K562 (cell line): ENCODE data around the gene PDZK1IP1. TPM values are rescaled to one million over a fixed set of nuclear protein-coding genes. Genes with fewer than 3 reads are reported as not detected.
A peak's percentile ranks its signal among the peaks of the same experiment; 100 is the strongest.

Experiments
- CBX3 ChIP-seq, 2 experiments: IDR thresholded peaks; 1 replicate in 1 of 2; 2 replicates in 1 of 2; pipeline ENCODE4 v1.6.1; 2012; ENCODE audit warnings: inconsistent platforms in 2 of 2, low read length in 2 of 2, borderline replicate concordance in 1 of 2, control low read depth in 1 of 2
- GATAD2B ChIP-seq: fragments of 450-650 bp; IDR thresholded peaks from 2 replicates; pipeline ENCODE4 v1.6.1; 2017; ENCODE audit warnings: mild to moderate bottlenecking, borderline replicate concordance
- GTF2A2 ChIP-seq: IDR thresholded peaks from 2 replicates; pipeline ENCODE4 v1.6.1; 2016; ENCODE audit warnings: mild to moderate bottlenecking, missing genetic modification characterization, missing compliant biosample characterization
- LARP7 ChIP-seq: fragments of 450-650 bp; IDR thresholded peaks from 2 replicates; pipeline ENCODE4 v1.6.1; 2016
- MXI1 ChIP-seq: IDR thresholded peaks from 2 replicates; pipeline ENCODE4 v1.6.1; 2011; ENCODE audit warnings: low read depth, mild to moderate bottlenecking, improper control_type of control experiment, low read length
- NFE2 ChIP-seq: IDR thresholded peaks from 2 replicates; pipeline ENCODE4 v1.6.1; 2014; ENCODE audit warnings: antibody characterized with exemption, low read depth
- PML ChIP-seq: IDR thresholded peaks from 2 replicates; pipeline ENCODE4 v1.6.1; 2012; ENCODE audit warnings: low read length, inconsistent platforms
- RBM25 ChIP-seq: fragments of 200-400 bp; formaldehyde crosslinking; IDR thresholded peaks from 2 replicates; pipeline ENCODE4 v1.6.1; 2018; ENCODE audit warnings: low read length, low read depth, moderate library complexity; ENCODE audit not compliant: severe bottlenecking
- XRCC4 ChIP-seq: IDR thresholded peaks from one replicate; pipeline ENCODE4 v1.6.1; 2011; ENCODE audit not compliant: insufficient read depth, insufficient read length; ENCODE audit errors: extremely low read depth
- ZNF134 ChIP-seq: fragments of 250-450 bp; sonication (Bioruptor Pico); conservative IDR thresholded peaks from 2 replicates; pipeline ENCODE4 v1.4.0; 2020
- ZNF699 ChIP-seq: fragments of 250-450 bp; sonication (Bioruptor Pico); IDR thresholded peaks from 2 replicates; pipeline ENCODE4 v1.8.0; 2021; ENCODE audit warnings: mild to moderate bottlenecking, moderate library complexity; ENCODE audit not compliant: insufficient replicate concordance
- polyA plus RNA-seq, 8 experiments: library from polyadenylated mRNA; depleted of rRNA in 4 of 8; stranded (reverse) in 5 of 8; unstranded in 3 of 8; fragments of >200 nt; fragmentation: Nextera tagmentation in 2 of 8; fragmentation: Illumina TruSeq in 1 of 8; extraction: Ambion mirVana in 2 of 8; extraction: Trizol in 1 of 8; gene quantifications; 2 replicates each; pipeline versions ENCODE4 v1.2.1 to v1.2.3, GENCODE V29; 2011 to 2014; ENCODE audit warnings: inconsistent platforms in 1 of 8, missing spikeins in 1 of 8
- total RNA-seq, 7 experiments: library from RNA; depleted of rRNA in 6 of 7; stranded (reverse); fragments of >200 nt in 6 of 7; fragmentation: Illumina TruSeq in 2 of 7; extraction: Trizol in 2 of 7; gene quantifications; 2 replicates each; pipeline versions ENCODE4 v1.2.1 to v1.2.3, GENCODE V29; 2011 to 2021; ENCODE audit warnings: low replicate concordance in 1 of 7
- TF ChIP-seq, protein P1 (sequence below): fragments of 450-650 bp; formaldehyde crosslinking; IDR thresholded peaks from 2 replicates; pipeline ENCODE4 v1.4.0; 2020; ENCODE audit warnings: mild to moderate bottlenecking, mixed read lengths
- TF ChIP-seq, protein P2 (sequence below): IDR thresholded peaks from 3 replicates; pipeline ENCODE4 v1.6.1; 2011; ENCODE audit warnings: borderline replicate concordance, mild to moderate bottlenecking, moderate library complexity; ENCODE audit not compliant: insufficient read length; ENCODE audit errors: extremely low read depth
- TF ChIP-seq, protein P3 (sequence below): fragments of 450-650 bp; IDR thresholded peaks from 2 replicates; pipeline ENCODE4 v1.6.1; 2017; ENCODE audit warnings: antibody characterized with exemption
- TF ChIP-seq, protein P4 (sequence below), 2 experiments: fragments of 450-650 bp in 1 of 2; IDR thresholded peaks; 2 replicates each; pipeline ENCODE4 v1.6.1; 2011 to 2017; ENCODE audit warnings: low read depth in 2 of 2, antibody characterized with exemption in 1 of 2, borderline replicate concordance in 1 of 2, low read length in 1 of 2, mild to moderate bottlenecking in 1 of 2, mixed read lengths in 1 of 2; ENCODE audit not compliant: control insufficient read depth in 1 of 2

PDZK1IP1 gene
- total and polyA plus RNA-seq, 9 of the 15 experiments (the other 6 are each of a cell fraction or from before 2014, with no cell fraction given), result 0.17 to 0.68 (median 0.53) TPM; not detected in 2

DNA sequence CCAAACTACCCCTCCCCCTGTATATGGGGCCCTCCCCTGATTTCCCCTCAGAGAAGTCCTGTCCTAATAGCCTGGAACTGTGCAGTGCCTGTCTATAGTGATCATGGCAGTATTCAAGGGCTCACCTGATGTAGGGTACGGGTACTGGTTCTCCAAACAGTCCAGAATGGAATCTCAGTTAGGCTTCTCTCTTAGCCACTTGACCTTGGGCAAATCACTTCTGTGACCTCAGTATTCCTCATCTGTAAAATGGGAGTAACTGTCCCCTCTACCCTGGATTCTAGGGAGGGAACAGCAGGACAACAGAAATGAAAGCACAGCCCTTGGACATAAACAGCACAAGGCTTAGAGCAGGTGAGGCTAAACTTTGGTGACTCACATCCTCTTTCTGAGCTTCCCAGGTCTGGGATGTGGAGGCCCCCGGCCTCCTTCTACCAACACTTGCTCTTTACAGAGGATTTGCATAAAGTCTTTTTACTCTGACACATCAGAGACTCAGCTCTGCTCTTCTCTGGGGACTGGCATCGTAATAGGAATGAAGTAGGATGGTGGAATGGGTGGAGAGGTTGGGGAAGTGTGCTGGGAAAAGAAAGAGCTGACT is 20.0 kb upstream of the PDZK1IP1 start (continued):
- TF ChIP-seq, protein P1, sequence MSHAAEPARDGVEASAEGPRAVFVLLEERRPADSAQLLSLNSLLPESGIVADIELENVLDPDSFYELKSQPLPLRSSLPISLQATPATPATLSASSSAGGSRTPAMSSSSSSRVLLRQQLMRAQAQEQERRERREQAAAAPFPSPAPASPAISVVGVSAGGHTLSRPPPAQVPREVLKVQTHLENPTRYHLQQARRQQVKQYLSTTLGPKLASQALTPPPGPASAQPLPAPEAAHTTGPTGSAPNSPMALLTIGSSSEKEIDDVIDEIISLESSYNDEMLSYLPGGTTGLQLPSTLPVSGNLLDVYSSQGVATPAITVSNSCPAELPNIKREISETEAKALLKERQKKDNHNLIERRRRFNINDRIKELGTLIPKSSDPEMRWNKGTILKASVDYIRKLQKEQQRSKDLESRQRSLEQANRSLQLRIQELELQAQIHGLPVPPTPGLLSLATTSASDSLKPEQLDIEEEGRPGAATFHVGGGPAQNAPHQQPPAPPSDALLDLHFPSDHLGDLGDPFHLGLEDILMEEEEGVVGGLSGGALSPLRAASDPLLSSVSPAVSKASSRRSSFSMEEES (CRISPR knock-in tag), result no peak
- no peak for TF ChIP-seq ZNF134 (CRISPR knock-in tag)
- no peak for TF ChIP-seq LARP7
- TF ChIP-seq GTF2A2 (tag), result no peak
- no peak for TF ChIP-seq XRCC4
- TF ChIP-seq, protein P2, sequence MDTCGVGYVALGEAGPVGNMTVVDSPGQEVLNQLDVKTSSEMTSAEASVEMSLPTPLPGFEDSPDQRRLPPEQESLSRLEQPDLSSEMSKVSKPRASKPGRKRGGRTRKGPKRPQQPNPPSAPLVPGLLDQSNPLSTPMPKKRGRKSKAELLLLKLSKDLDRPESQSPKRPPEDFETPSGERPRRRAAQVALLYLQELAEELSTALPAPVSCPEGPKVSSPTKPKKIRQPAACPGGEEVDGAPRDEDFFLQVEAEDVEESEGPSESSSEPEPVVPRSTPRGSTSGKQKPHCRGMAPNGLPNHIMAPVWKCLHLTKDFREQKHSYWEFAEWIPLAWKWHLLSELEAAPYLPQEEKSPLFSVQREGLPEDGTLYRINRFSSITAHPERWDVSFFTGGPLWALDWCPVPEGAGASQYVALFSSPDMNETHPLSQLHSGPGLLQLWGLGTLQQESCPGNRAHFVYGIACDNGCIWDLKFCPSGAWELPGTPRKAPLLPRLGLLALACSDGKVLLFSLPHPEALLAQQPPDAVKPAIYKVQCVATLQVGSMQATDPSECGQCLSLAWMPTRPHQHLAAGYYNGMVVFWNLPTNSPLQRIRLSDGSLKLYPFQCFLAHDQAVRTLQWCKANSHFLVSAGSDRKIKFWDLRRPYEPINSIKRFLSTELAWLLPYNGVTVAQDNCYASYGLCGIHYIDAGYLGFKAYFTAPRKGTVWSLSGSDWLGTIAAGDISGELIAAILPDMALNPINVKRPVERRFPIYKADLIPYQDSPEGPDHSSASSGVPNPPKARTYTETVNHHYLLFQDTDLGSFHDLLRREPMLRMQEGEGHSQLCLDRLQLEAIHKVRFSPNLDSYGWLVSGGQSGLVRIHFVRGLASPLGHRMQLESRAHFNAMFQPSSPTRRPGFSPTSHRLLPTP, result no peak
- no peak for TF ChIP-seq PML
- TF ChIP-seq RBM25, result peak; percentile 99
- no peak for TF ChIP-seq ZNF699 (CRISPR knock-in tag)
- TF ChIP-seq GATAD2B, result no peak
- peak in 1 of 2 experiments; percentile 75; a peak in 1 of 3 replicates for TF ChIP-seq CBX3 (IDR thresholded peaks at IDR 0.05; ENCODE audit: borderline replicate concordance in 1 of 2, low read length in 2 of 2)
- TF ChIP-seq, protein P3, sequence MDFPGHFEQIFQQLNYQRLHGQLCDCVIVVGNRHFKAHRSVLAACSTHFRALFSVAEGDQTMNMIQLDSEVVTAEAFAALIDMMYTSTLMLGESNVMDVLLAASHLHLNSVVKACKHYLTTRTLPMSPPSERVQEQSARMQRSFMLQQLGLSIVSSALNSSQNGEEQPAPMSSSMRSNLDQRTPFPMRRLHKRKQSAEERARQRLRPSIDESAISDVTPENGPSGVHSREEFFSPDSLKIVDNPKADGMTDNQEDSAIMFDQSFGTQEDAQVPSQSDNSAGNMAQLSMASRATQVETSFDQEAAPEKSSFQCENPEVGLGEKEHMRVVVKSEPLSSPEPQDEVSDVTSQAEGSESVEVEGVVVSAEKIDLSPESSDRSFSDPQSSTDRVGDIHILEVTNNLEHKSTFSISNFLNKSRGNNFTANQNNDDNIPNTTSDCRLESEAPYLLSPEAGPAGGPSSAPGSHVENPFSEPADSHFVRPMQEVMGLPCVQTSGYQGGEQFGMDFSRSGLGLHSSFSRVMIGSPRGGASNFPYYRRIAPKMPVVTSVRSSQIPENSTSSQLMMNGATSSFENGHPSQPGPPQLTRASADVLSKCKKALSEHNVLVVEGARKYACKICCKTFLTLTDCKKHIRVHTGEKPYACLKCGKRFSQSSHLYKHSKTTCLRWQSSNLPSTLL, result no peak
- no peak for TF ChIP-seq NFE2
- no peak for TF ChIP-seq MXI1
- TF ChIP-seq, protein P4, sequence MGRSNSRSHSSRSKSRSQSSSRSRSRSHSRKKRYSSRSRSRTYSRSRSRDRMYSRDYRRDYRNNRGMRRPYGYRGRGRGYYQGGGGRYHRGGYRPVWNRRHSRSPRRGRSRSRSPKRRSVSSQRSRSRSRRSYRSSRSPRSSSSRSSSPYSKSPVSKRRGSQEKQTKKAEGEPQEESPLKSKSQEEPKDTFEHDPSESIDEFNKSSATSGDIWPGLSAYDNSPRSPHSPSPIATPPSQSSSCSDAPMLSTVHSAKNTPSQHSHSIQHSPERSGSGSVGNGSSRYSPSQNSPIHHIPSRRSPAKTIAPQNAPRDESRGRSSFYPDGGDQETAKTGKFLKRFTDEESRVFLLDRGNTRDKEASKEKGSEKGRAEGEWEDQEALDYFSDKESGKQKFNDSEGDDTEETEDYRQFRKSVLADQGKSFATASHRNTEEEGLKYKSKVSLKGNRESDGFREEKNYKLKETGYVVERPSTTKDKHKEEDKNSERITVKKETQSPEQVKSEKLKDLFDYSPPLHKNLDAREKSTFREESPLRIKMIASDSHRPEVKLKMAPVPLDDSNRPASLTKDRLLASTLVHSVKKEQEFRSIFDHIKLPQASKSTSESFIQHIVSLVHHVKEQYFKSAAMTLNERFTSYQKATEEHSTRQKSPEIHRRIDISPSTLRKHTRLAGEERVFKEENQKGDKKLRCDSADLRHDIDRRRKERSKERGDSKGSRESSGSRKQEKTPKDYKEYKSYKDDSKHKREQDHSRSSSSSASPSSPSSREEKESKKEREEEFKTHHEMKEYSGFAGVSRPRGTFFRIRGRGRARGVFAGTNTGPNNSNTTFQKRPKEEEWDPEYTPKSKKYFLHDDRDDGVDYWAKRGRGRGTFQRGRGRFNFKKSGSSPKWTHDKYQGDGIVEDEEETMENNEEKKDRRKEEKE (IDR thresholded peaks at IDR 0.05; ENCODE audit: borderline replicate concordance in 1 of 2, control insufficient read depth in 1 of 2, low read depth in 2 of 2, low read length in 1 of 2), result no peak
